ENCODE data around the gene ABHD17C. TPM values are rescaled to one million over a fixed set of nuclear protein-coding genes. Genes with fewer than 3 reads are reported as not detected.

Gene ABHD17C
- total RNA-seq, 1 donor from 2014 or later: 9.3 TPM

- H2AFZ ChIP-seq (replicated peaks): no peak overlapping the region
These were observed 101.3 kb downstream of the ABHD17C start for GRCh38 chr15:80796407-80796806.

GRCh38 chr15:80798911-80799310 lies 103.8 kb downstream of the ABHD17C start:
- DNase-seq (ENCODE audit: low spot score): peak; percentile 31
- Histone ChIP-seq H3K4me1 (no peaks in the 10 kb centered on the region), H3K4me3 (no peak overlapping the region), H3K79me2 (ENCODE audit: low read depth) (no peaks in the 10 kb centered on the region), H3K9ac (no peak overlapping the region), H3K36me3 (no peaks in the 10 kb centered on the region), H3K27ac (no peak overlapping the region), H3K9me3 (ENCODE audit: low read depth) (no peaks in the 10 kb centered on the region), H3K4me2 (no peak overlapping the region), H3K27me3 (no peaks in the 10 kb centered on the region), H4K20me1 (ENCODE audit: low read depth) (no peaks in the 10 kb centered on the region), H2AFZ (replicated peaks) (no peak overlapping the region), H3F3A (ENCODE audit: low read depth) (no peaks in the 10 kb centered on the region)
- TF ChIP-seq EZH2phosphoT487 (IDR thresholded peaks at IDR 0.05) (no peak), EZH2 (IDR thresholded peaks at IDR 0.05) (no peak)
- TF ChIP-seq, protein P1, sequence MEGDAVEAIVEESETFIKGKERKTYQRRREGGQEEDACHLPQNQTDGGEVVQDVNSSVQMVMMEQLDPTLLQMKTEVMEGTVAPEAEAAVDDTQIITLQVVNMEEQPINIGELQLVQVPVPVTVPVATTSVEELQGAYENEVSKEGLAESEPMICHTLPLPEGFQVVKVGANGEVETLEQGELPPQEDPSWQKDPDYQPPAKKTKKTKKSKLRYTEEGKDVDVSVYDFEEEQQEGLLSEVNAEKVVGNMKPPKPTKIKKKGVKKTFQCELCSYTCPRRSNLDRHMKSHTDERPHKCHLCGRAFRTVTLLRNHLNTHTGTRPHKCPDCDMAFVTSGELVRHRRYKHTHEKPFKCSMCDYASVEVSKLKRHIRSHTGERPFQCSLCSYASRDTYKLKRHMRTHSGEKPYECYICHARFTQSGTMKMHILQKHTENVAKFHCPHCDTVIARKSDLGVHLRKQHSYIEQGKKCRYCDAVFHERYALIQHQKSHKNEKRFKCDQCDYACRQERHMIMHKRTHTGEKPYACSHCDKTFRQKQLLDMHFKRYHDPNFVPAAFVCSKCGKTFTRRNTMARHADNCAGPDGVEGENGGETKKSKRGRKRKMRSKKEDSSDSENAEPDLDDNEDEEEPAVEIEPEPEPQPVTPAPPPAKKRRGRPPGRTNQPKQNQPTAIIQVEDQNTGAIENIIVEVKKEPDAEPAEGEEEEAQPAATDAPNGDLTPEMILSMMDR (IDR thresholded peaks at IDR 0.05): no peak
- Mint-ChIP-seq H3K27me3 (ENCODE audit: insufficient read depth, low read depth) (peaks cover 4% of the 10 kb centered on the region), H3K9me3 (no peaks in the 10 kb centered on the region), H3K4me1 (no peaks in the 10 kb centered on the region), H3K36me3 (no peaks in the 10 kb centered on the region), H3K4me3 (no peak overlapping the region), H3K27ac (no peak overlapping the region)

More at GRCh38 chr15:80796407-80796806, 101.3 kb downstream of the ABHD17C start:
- H3K4me3 Mint-ChIP-seq: no peak overlapping the region
- no peaks in the 10 kb centered on the region for H3F3A ChIP-seq (ENCODE audit: low read depth)
- no peaks in the 10 kb centered on the region for H3K9me3 Mint-ChIP-seq
- H3K4me2 ChIP-seq: no peak overlapping the region
- H3K27me3 Mint-ChIP-seq (ENCODE audit: insufficient read depth, low read depth): peaks cover 7% of the 10 kb centered on the region
- H3K36me3 Mint-ChIP-seq: no peaks in the 10 kb centered on the region
- no peak overlapping the region for H3K4me3 ChIP-seq
- H3K79me2 ChIP-seq (ENCODE audit: low read depth): no peaks in the 10 kb centered on the region
- H3K9me3 ChIP-seq (ENCODE audit: low read depth): no peaks in the 10 kb centered on the region
- H3K4me1 Mint-ChIP-seq: no peaks in the 10 kb centered on the region
- TF ChIP-seq EZH2 (IDR thresholded peaks at IDR 0.05): no peak
- no peak for TF ChIP-seq EZH2phosphoT487 (IDR thresholded peaks at IDR 0.05)
- TF ChIP-seq, protein P1 (IDR thresholded peaks at IDR 0.05): no peak
- no peaks in the 10 kb centered on the region for H3K4me1 ChIP-seq
- no peaks in the 10 kb centered on the region for H3K27me3 ChIP-seq
- no peaks in the 10 kb centered on the region for H3K36me3 ChIP-seq
- no peak for DNase-seq (ENCODE audit: low spot score)
- no peaks in the 10 kb centered on the region for H4K20me1 ChIP-seq (ENCODE audit: low read depth)
- H3K27ac Mint-ChIP-seq: no peak overlapping the region
- H3K9ac ChIP-seq: no peak overlapping the region
- no peak overlapping the region for H3K27ac ChIP-seq

DNA sequence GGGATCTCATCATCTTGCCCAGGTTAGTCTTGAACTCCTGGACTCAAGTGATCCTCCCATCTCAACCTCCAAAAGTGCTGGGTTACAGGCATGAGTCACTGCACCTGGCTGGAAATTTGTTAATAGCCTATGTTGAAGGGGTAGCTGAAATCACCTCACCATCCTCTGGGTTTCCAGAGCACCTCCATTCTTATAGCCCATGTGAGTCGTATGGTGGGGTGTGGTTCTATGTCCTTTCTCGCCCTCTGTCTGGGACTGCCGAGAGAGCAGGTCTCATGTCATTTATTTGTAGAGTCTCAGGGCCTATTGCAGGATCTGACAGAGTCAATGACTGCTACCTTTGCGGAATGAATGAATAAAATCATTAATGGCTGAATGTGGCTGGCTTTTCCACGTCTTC lies 105.0 kb downstream of the ABHD17C start:
- Histone ChIP-seq H2AFZ (replicated peaks) (no peak overlapping the region), H3K36me3 (no peaks in the 10 kb centered on the region), H3F3A (ENCODE audit: low read depth) (no peaks in the 10 kb centered on the region), H3K9me3 (ENCODE audit: low read depth) (no peaks in the 10 kb centered on the region), H3K4me2 (no peak overlapping the region), H3K9ac (no peak overlapping the region), H3K27me3 (no peaks in the 10 kb centered on the region), H3K4me3 (no peak overlapping the region), H3K4me1 (no peaks in the 10 kb centered on the region), H3K27ac (no peak overlapping the region), H4K20me1 (ENCODE audit: low read depth) (no peaks in the 10 kb centered on the region), H3K79me2 (ENCODE audit: low read depth) (no peaks in the 10 kb centered on the region)
- Mint-ChIP-seq H3K4me3 (no peak overlapping the region), H3K4me1 (no peaks in the 10 kb centered on the region), H3K9me3 (no peaks in the 10 kb centered on the region), H3K27me3 (ENCODE audit: insufficient read depth, low read depth) (peaks cover 4% of the 10 kb centered on the region), H3K27ac (no peak overlapping the region), H3K36me3 (no peaks in the 10 kb centered on the region)
- TF ChIP-seq, protein P1 (IDR thresholded peaks at IDR 0.05): no peak
- TF ChIP-seq EZH2 (IDR thresholded peaks at IDR 0.05): no peak
- DNase-seq (ENCODE audit: low spot score): no peak
